Common myeloid progenitor, CD34-positive (primary cell): ENCODE results near the gene GANAB.
"Not testable (repeated sequence)": the region's sequence is repeated elsewhere in the genome, so short reads cannot be mapped to it uniquely, and the experiment has no call there.

Source experiments
- CTCF ChIA-PET: fragments of 350-600 bp; sonication (Branson Sonifier 250); formaldehyde crosslinking; loops from one replicate; lab custom pipeline; 2021; ENCODE audit warnings: antibody characterized with exemption; lab: Charles Lee
- POLR2A ChIA-PET: fragments of 350-600 bp; sonication (Branson Sonifier 250); formaldehyde crosslinking; loops from one replicate; lab custom pipeline; 2021; ENCODE audit warnings: antibody characterized with exemption; lab: Charles Lee
- DNase-seq, 3 donors: peaks; one replicate each; pipeline versions ENCODE4 v3.0.0 to v3.0.0-alpha.2; 2013
- H3K27ac ChIP-seq, 2 experiments: 1 replicate in 1 of 2; 2 replicates in 1 of 2; pipeline ENCODE4 v1.7.0; 2013; ENCODE audit warnings: inconsistent platforms in 2 of 2, low read length in 2 of 2, mild to moderate bottlenecking in 2 of 2, low read depth in 1 of 2, moderate library complexity in 1 of 2; ENCODE audit not compliant: severe bottlenecking in 2 of 2, insufficient read depth in 1 of 2, poor library complexity in 1 of 2
- H3K27me3 ChIP-seq, 5 experiments: replicated peaks in 2 of 5; 1 replicate in 3 of 5; 2 replicates in 2 of 5; pipeline versions ENCODE4 v1.6.1 to v1.7.0; 2013; ENCODE audit warnings: low read length in 4 of 5, mild to moderate bottlenecking in 2 of 5, moderate library complexity in 2 of 5, inconsistent platforms in 1 of 5; ENCODE audit not compliant: insufficient read depth in 5 of 5, control insufficient read depth in 4 of 5
- H3K36me3 ChIP-seq, 4 experiments: 1 replicate in 2 of 4; 2 replicates in 2 of 4; pipeline versions ENCODE4 v1.6.1 to v1.7.0; 2013; ENCODE audit warnings: low read length in 3 of 4, control low read depth in 1 of 4, mild to moderate bottlenecking in 1 of 4; ENCODE audit not compliant: control insufficient read depth in 4 of 4, insufficient read depth in 4 of 4
- H3K4me1 ChIP-seq, 4 experiments: 1 replicate in 3 of 4; 2 replicates in 1 of 4; pipeline versions ENCODE4 v1.6.1 to v1.7.1; 2013; ENCODE audit warnings: low read length in 3 of 4, mild to moderate bottlenecking in 3 of 4, control low read depth in 1 of 4, inconsistent platforms in 1 of 4, moderate library complexity in 1 of 4; ENCODE audit not compliant: control insufficient read depth in 4 of 4, insufficient read depth in 4 of 4; ENCODE audit errors: control extremely low read depth in 1 of 4
- H3K4me3 ChIP-seq, 7 experiments: 1 replicate in 4 of 7; 2 replicates in 3 of 7; pipeline versions ENCODE4 v1.5.1 to v1.7.0; 2013; ENCODE audit warnings: mild to moderate bottlenecking in 7 of 7, low read length in 6 of 7, moderate library complexity in 6 of 7, inconsistent platforms in 2 of 7, low read depth in 2 of 7, control low read depth in 1 of 7; ENCODE audit not compliant: insufficient read depth in 4 of 7, control insufficient read depth in 1 of 7; ENCODE audit errors: extremely low read depth in 1 of 7
- H3K9me3 ChIP-seq, 5 experiments: 1 replicate in 4 of 5; 2 replicates in 1 of 5; pipeline versions ENCODE4 v1.6.1 to v1.7.1; 2013; ENCODE audit warnings: low read length in 4 of 5, mild to moderate bottlenecking in 2 of 5, inconsistent platforms in 1 of 5, low read depth in 1 of 5, moderate library complexity in 1 of 5; ENCODE audit not compliant: control insufficient read depth in 4 of 5, insufficient read depth in 2 of 5; ENCODE audit errors: control extremely low read depth in 1 of 5
- WGBS: methylation state at CpG from one replicate; pipeline ENCODE4 v1.1.5; 2013; ENCODE audit not compliant: insufficient coverage; 5-methylcytosine and 5-hydroxymethylcytosine counted together

GANAB gene

GRCh38 chr11:62650283-62650682 lies 3.9 kb upstream of the GANAB start:
- not testable (repeated sequence) for H3K27me3 ChIP-seq, H3K9me3 ChIP-seq, DNase-seq, H3K4me3 ChIP-seq, H3K27ac ChIP-seq
- 97% methylated on average over 12 of the region's 12 CpGs for WGBS
- ChIA-PET CTCF (interaction anchor here (0.7 to 1.0 kb wide), 2 partner anchors 17 to 31 kb away, joined by 3 to 4 read pairs; no protein-coding TSS in a partner anchor), POLR2A (interaction anchor here (1.9 kb wide), 1 partner anchor 15 kb away, joined by 6 read pairs; the partner anchor contains the start of genes C11orf98 and CSKMT)
- Histone ChIP-seq H3K4me1 (peaks cover 0 to 34% (median 27%) of the 10 kb centered on the region in 4 experiments), H3K36me3 (peaks cover 6 to 34% (median 21%) of the 10 kb centered on the region in 4 experiments)

GRCh38 chr11:62649486-62649885 lies 3.1 kb upstream of the GANAB start:
- WGBS, result 92% methylated on average over 11 of the region's 11 CpGs
- POLR2A ChIA-PET, result interaction anchor here (1.9 kb wide), 1 partner anchor 16 kb away, joined by 6 read pairs; the partner anchor contains the start of genes C11orf98 and CSKMT
- Histone ChIP-seq H3K27ac (no peak overlapping the region), H3K4me1 (peaks cover 0 to 41% (median 33%) of the 10 kb centered on the region in 4 experiments), H3K27me3 (no peaks in the 10 kb centered on the region), H3K36me3 (peaks cover 7 to 35% (median 22%) of the 10 kb centered on the region in 4 experiments), H3K9me3 (no peaks in the 10 kb centered on the region), H3K4me3 (no peak overlapping the region)
- no peak for DNase-seq
- CTCF ChIA-PET, result interaction anchor here (0.8 to 6.0 kb wide), 4 partner anchors 19 to 60 kb away, joined by 3 to 33 read pairs (median 5); partner anchors contain the start of genes C11orf98, CSKMT, LBHD1 and UQCC3

- POLR2A ChIA-PET, result no interaction called here
- CTCF ChIA-PET, result interaction anchor here (0.8 to 6.0 kb wide), 8 partner anchors 7 to 61 kb away, joined by 3 to 33 read pairs (median 4); partner anchors contain the start of genes C11orf98, CSKMT, LBHD1 and UQCC3
- Histone ChIP-seq H3K27ac (no peak overlapping the region), H3K27me3 (no peaks in the 10 kb centered on the region), H3K4me3 (no peak overlapping the region), H3K36me3 (peaks cover 8 to 40% (median 24%) of the 10 kb centered on the region in 4 experiments), H3K4me1 (peaks cover 0 to 44% (median 33%) of the 10 kb centered on the region in 4 experiments), H3K9me3 (no peaks in the 10 kb centered on the region)
- no peak for DNase-seq
- 99% methylated on average over 9 of the region's 11 CpGs for WGBS
Measured at GRCh38 chr11:62648967-62649364, 2.6 kb upstream of the GANAB start.

GRCh38 chr11:62648185-62648966 lies 2.0 kb upstream of the GANAB start:
- no peak for DNase-seq
- ChIA-PET CTCF (interaction anchor here (0.8 to 6.0 kb wide), 9 partner anchors 7 to 61 kb away, joined by 3 to 33 read pairs (median 4); partner anchors contain the start of genes C11orf98, CSKMT, LBHD1 and UQCC3), POLR2A (interaction anchor here (3.0 kb wide), 1 partner anchor 17 kb away, joined by 23 read pairs; the partner anchor contains the start of genes C11orf98 and CSKMT)
- no peaks in the 10 kb centered on the region for H3K9me3 ChIP-seq
- peaks cover 8 to 45% (median 24%) of the 10 kb centered on the region in 4 experiments for H3K36me3 ChIP-seq
- H3K27me3 ChIP-seq, result no peaks in the 10 kb centered on the region
- no peak overlapping the region for H3K4me3 ChIP-seq
- no peak overlapping the region for H3K27ac ChIP-seq
- 95% methylated on average over 23 of the region's 24 CpGs for WGBS
- H3K4me1 ChIP-seq, result peaks cover 0 to 40% (median 30%) of the 10 kb centered on the region in 4 experiments

- H3K36me3 ChIP-seq, result peaks cover 11 to 51% (median 26%) of the 10 kb centered on the region in 4 experiments
- 100% methylated on average over 6 of the region's 6 CpGs for WGBS
Measured at GRCh38 chr11:62647609-62648005, 1.2 kb upstream of the GANAB start.

GRCh38 chr11:62646825-62647608 lies 604 bp upstream of the GANAB start:
- no peak for DNase-seq
- peaks cover 0 to 31% (median 24%) of the 10 kb centered on the region in 4 experiments for H3K4me1 ChIP-seq
- peaks cover 13 to 53% (median 26%) of the 10 kb centered on the region in 4 experiments for H3K36me3 ChIP-seq
- H3K4me3 ChIP-seq, result peak overlapping the region in 2 of 7 experiments; percentile 90 to 97
- ChIA-PET CTCF (interaction anchor here (1.0 to 6.0 kb wide), 7 partner anchors 9 to 139 kb away, joined by 4 to 33 read pairs (median 12); partner anchors contain the start of genes C11orf98, CSKMT, LBHD1 and TUT1), POLR2A (interaction anchor here (0.6 to 3.0 kb wide), 8 partner anchors 9 to 185 kb away, joined by 3 to 23 read pairs (median 4); partner anchors contain the start of genes B3GAT3, C11orf98, CSKMT and TUT1)
- H3K9me3 ChIP-seq, result no peaks in the 10 kb centered on the region
- WGBS, result 87% methylated on average over 25 of the region's 32 CpGs
- no peaks in the 10 kb centered on the region for H3K27me3 ChIP-seq
- H3K27ac ChIP-seq, result peak overlapping the region in 1 of 2 experiments; percentile 97

More at GRCh38 chr11:62647609-62648005, 1.2 kb upstream of the GANAB start:
- Histone ChIP-seq H3K27me3 (no peaks in the 10 kb centered on the region), H3K27ac (no peak overlapping the region), H3K4me1 (peaks cover 0 to 36% (median 28%) of the 10 kb centered on the region in 4 experiments), H3K4me3 (no peak overlapping the region), H3K9me3 (no peaks in the 10 kb centered on the region)
- no peak for DNase-seq
- ChIA-PET POLR2A (interaction anchor here (3.0 kb wide), 1 partner anchor 17 kb away, joined by 23 read pairs; the partner anchor contains the start of genes C11orf98 and CSKMT), CTCF (interaction anchor here (1.0 to 6.0 kb wide), 7 partner anchors 8 to 139 kb away, joined by 4 to 33 read pairs (median 4); partner anchors contain the start of genes C11orf98, CSKMT, LBHD1 and UQCC3)
